ENCODE results near the gene ZSCAN5C.
"Not testable (repeated sequence)": the region's sequence is repeated elsewhere in the genome, so short reads cannot be mapped to it uniquely, and the experiment has no call there.

Gene ZSCAN5C

DNA sequence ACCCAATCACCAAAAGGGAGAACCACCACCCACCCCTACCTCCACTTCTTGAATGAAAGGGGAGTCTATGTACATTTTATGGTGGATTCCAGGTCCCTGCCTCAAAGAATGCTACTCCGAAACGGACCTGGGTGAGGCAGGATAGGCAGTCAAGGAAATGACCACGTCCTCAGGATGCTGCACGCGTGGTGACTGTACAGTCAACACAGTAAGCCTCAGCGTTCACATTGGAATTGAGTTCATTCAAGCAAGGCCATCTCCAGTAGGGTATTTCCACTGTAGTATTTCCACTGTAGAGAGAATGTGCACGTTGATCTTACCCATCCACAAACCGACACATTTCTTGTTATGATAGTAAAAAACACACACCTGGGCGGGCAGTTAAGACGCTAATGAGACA is 16.9 kb downstream of the ZSCAN5C start:
- Histone ChIP-seq H3K4me3 (ENCODE audit: insufficient read depth, low read depth, low read length) (no peak overlapping the region), H3K27me3 (ENCODE audit: control insufficient read depth, insufficient read depth, low read length, poor library complexity, severe bottlenecking) (no peaks in the 10 kb centered on the region), H3K4me1 (ENCODE audit: control insufficient read depth, insufficient read depth, low read length) (no peaks in the 10 kb centered on the region), H3K36me3 (ENCODE audit: control insufficient read depth, insufficient read depth, low read length) (no peaks in the 10 kb centered on the region), H3K9me3 (ENCODE audit: control insufficient read depth, low read length) (no peaks in the 10 kb centered on the region), H3K27ac (ENCODE audit: insufficient read depth, low read depth, low read length, poor library complexity, severe bottlenecking) (no peak overlapping the region)
- WGBS, 2 experiments: 89 to 90% methylated on average over 10 of the region's 10 CpGs

DNA sequence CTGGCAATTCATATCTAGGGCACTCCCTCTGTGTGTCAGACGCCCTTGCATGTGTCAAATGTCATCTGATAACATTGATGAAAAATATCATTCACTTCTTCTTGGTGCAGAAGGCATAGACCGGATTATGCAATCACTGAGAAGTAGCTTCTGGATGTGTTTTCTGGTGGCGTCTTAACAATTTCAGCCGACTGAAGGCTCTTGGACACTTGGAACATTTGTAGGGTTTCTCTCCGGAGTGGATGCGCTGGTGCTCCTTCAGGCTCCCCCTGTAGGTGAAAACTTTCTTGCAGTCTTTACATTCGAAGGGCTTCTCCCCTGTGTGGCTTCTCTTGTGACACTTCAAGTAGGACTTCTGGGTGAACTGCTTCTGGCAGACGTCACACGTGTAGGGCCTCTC is 19.4 kb downstream of the ZSCAN5C start:
- H3K4me3 ChIP-seq (ENCODE audit: insufficient read depth, low read depth, low read length); H3K36me3 ChIP-seq (ENCODE audit: control insufficient read depth, insufficient read depth, low read length); H3K9me3 ChIP-seq (ENCODE audit: control insufficient read depth, low read length); H3K27ac ChIP-seq (ENCODE audit: insufficient read depth, low read depth, low read length, poor library complexity, severe bottlenecking); H3K27me3 ChIP-seq (ENCODE audit: control insufficient read depth, insufficient read depth, low read length, poor library complexity, severe bottlenecking); H3K4me1 ChIP-seq (ENCODE audit: control insufficient read depth, insufficient read depth, low read length): not testable (repeated sequence)
- 69 to 70% methylated on average over 9 of the region's 9 CpGs for WGBS, 2 experiments

- Histone ChIP-seq H3K4me3 (ENCODE audit: insufficient read depth, low read depth, low read length) (no peak overlapping the region), H3K27me3 (ENCODE audit: control insufficient read depth, insufficient read depth, low read length, poor library complexity, severe bottlenecking) (no peaks in the 10 kb centered on the region), H3K27ac (ENCODE audit: insufficient read depth, low read depth, low read length, poor library complexity, severe bottlenecking) (no peak overlapping the region), H3K4me1 (ENCODE audit: control insufficient read depth, insufficient read depth, low read length) (no peaks in the 10 kb centered on the region), H3K36me3 (ENCODE audit: control insufficient read depth, insufficient read depth, low read length) (no peaks in the 10 kb centered on the region), H3K9me3 (ENCODE audit: control insufficient read depth, low read length) (no peaks in the 10 kb centered on the region)
- WGBS, 2 experiments: 93 to 94% methylated on average over 14 of the region's 14 CpGs
Observed at GRCh38 chr19:56221851-56222250, 19.8 kb downstream of the ZSCAN5C start.

GRCh38 chr19:56222901-56223300 is 20.8 kb downstream of the ZSCAN5C start:
- 85 to 86% methylated on average over 6 of the region's 6 CpGs for WGBS, 2 experiments

DNA sequence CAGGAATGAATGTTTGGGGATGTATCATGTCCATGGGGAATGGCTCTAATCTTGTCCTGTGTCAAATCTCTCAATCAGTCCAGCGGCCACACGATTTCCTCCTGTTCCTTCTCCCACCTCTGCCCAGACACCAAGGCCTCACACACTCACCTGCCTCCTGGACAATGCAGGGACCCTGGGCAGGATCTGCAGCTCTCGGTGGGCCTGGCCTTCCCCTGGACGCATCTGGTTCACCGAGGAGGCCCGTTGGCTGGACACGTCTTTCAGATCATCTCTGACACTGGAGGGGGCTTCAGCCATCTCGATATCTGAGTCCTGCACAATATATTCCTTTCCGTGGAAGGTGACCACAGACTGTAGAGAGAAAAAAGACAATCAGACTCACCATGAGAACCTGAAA is 21.4 kb downstream of the ZSCAN5C start:
- Histone ChIP-seq H3K9me3 (ENCODE audit: control insufficient read depth, low read length) (no peaks in the 10 kb centered on the region), H3K27me3 (ENCODE audit: control insufficient read depth, insufficient read depth, low read length, poor library complexity, severe bottlenecking) (no peaks in the 10 kb centered on the region), H3K36me3 (ENCODE audit: control insufficient read depth, insufficient read depth, low read length) (no peaks in the 10 kb centered on the region), H3K4me1 (ENCODE audit: control insufficient read depth, insufficient read depth, low read length) (no peaks in the 10 kb centered on the region), H3K4me3 (ENCODE audit: insufficient read depth, low read depth, low read length) (no peak overlapping the region), H3K27ac (ENCODE audit: insufficient read depth, low read depth, low read length, poor library complexity, severe bottlenecking) (no peak overlapping the region)
- 90 to 94% methylated on average over 9 of the region's 9 CpGs for WGBS, 2 experiments

More at GRCh38 chr19:56222901-56223300, 20.8 kb downstream of the ZSCAN5C start:
- Histone ChIP-seq H3K4me1 (ENCODE audit: control insufficient read depth, insufficient read depth, low read length) (no peaks in the 10 kb centered on the region), H3K4me3 (ENCODE audit: insufficient read depth, low read depth, low read length) (no peak overlapping the region), H3K36me3 (ENCODE audit: control insufficient read depth, insufficient read depth, low read length) (no peaks in the 10 kb centered on the region), H3K9me3 (ENCODE audit: control insufficient read depth, low read length) (no peaks in the 10 kb centered on the region), H3K27me3 (ENCODE audit: control insufficient read depth, insufficient read depth, low read length, poor library complexity, severe bottlenecking) (no peaks in the 10 kb centered on the region), H3K27ac (ENCODE audit: insufficient read depth, low read depth, low read length, poor library complexity, severe bottlenecking) (no peak overlapping the region)

DNA sequence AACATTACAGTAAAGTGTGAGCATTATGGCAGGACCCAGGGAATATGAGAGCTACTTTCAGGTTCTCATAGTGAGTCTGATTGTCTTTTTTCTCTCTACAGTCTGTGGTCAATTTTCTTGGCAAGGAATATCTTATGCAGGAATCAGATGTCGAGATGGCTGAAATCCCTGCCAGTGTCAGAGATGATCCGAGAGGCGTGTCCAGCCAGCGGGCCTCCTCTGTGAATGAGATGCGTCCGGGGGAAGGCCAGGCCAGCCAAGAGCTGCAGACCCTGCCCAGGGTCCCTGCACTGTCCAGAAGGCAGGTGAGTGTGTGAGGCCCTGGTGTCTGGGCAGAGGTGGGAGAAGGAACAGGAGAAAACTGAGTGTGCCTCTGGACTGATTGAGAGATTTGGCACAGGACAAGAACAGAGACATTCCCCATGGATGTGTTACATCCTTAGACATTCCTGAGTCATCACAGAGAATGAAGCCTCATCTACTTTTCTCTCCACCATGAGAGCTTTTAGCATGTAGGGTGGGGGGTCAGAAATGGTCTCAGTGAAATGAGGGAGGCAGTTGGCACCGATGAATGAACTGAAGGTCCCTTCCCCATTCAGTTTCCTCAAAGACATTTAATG is 43.2 kb downstream of the ZSCAN5C start:
- H3K36me3 ChIP-seq (ENCODE audit: control insufficient read depth, insufficient read depth, low read length): no peaks in the 10 kb centered on the region
- 94 to 96% methylated on average over 7 of the region's 7 CpGs for WGBS, 2 experiments
- no peak overlapping the region for H3K27ac ChIP-seq (ENCODE audit: insufficient read depth, low read depth, low read length, poor library complexity, severe bottlenecking)
- H3K27me3 ChIP-seq (ENCODE audit: control insufficient read depth, insufficient read depth, low read length, poor library complexity, severe bottlenecking): no peaks in the 10 kb centered on the region
- H3K9me3 ChIP-seq (ENCODE audit: control insufficient read depth, low read length): no peaks in the 10 kb centered on the region
- no peak overlapping the region for H3K4me3 ChIP-seq (ENCODE audit: insufficient read depth, low read depth, low read length)
- H3K4me1 ChIP-seq (ENCODE audit: control insufficient read depth, insufficient read depth, low read length): no peaks in the 10 kb centered on the region

GRCh38 chr19:56245764-56246163 is 43.7 kb downstream of the ZSCAN5C start:
- not testable (repeated sequence) for H3K27me3 ChIP-seq (ENCODE audit: control insufficient read depth, insufficient read depth, low read length, poor library complexity, severe bottlenecking); H3K4me1 ChIP-seq (ENCODE audit: control insufficient read depth, insufficient read depth, low read length); H3K4me3 ChIP-seq (ENCODE audit: insufficient read depth, low read depth, low read length); H3K36me3 ChIP-seq (ENCODE audit: control insufficient read depth, insufficient read depth, low read length); H3K27ac ChIP-seq (ENCODE audit: insufficient read depth, low read depth, low read length, poor library complexity, severe bottlenecking); H3K9me3 ChIP-seq (ENCODE audit: control insufficient read depth, low read length)
- 89 to 93% methylated on average over 2 to 3 of the region's 4 CpGs for WGBS, 2 experiments

DNA sequence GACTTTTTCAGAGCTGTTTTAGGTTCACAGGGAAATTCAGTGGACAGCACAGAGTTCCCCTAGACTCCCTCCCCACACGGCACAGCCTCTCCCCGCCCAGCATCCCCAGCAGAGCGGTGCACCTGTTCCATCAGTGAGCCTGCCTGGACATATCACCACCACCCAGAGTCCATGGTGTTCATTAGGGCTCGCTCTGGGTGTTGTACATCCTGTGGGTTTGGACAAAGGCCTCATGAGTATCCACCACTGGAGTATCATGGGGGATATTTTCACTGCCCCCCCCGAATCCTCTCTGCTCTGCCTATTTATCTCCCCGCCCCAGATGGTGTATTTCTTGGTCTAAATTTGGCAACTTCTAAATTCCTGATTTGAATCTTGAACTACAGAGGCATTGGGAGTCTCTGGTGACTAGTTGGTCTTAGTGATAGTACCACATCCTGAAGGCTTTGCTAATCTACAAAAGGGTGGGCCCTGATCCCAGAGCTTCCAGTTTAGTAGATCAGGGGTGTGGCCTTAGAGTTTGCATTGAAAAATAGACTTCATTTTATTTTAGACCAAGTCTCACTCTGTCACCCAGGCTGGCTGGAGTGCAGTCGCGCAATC is 46.8 kb downstream of the ZSCAN5C start:
- not testable (repeated sequence) for H3K27me3 ChIP-seq (ENCODE audit: control insufficient read depth, insufficient read depth, low read length, poor library complexity, severe bottlenecking)

GRCh38 chr19:56252699-56253422 is 50.8 kb downstream of the ZSCAN5C start:
- no peak overlapping the region for H3K27ac ChIP-seq (ENCODE audit: insufficient read depth, low read depth, low read length, poor library complexity, severe bottlenecking)
- WGBS, 2 experiments: 24 to 33% methylated on average over 10 of the region's 10 CpGs
- no peaks in the 10 kb centered on the region for H3K27me3 ChIP-seq (ENCODE audit: control insufficient read depth, insufficient read depth, low read length, poor library complexity, severe bottlenecking)
- no peaks in the 10 kb centered on the region for H3K36me3 ChIP-seq (ENCODE audit: control insufficient read depth, insufficient read depth, low read length)
- no peaks in the 10 kb centered on the region for H3K4me1 ChIP-seq (ENCODE audit: control insufficient read depth, insufficient read depth, low read length)
- no peaks in the 10 kb centered on the region for H3K9me3 ChIP-seq (ENCODE audit: control insufficient read depth, low read length)
- H3K4me3 ChIP-seq (ENCODE audit: insufficient read depth, low read depth, low read length): no peak overlapping the region

More for the DNA sequence above, 46.8 kb downstream of the ZSCAN5C start:
- not testable (repeated sequence) for H3K4me3 ChIP-seq (ENCODE audit: insufficient read depth, low read depth, low read length); H3K36me3 ChIP-seq (ENCODE audit: control insufficient read depth, insufficient read depth, low read length); H3K4me1 ChIP-seq (ENCODE audit: control insufficient read depth, insufficient read depth, low read length); H3K27ac ChIP-seq (ENCODE audit: insufficient read depth, low read depth, low read length, poor library complexity, severe bottlenecking); H3K9me3 ChIP-seq (ENCODE audit: control insufficient read depth, low read length)
- WGBS, 2 experiments: 91 to 93% methylated on average over 8 of the region's 8 CpGs

- Histone ChIP-seq H3K27me3 (ENCODE audit: control insufficient read depth, insufficient read depth, low read length, poor library complexity, severe bottlenecking) (no peaks in the 10 kb centered on the region), H3K4me1 (ENCODE audit: control insufficient read depth, insufficient read depth, low read length) (no peaks in the 10 kb centered on the region), H3K9me3 (ENCODE audit: control insufficient read depth, low read length) (no peaks in the 10 kb centered on the region), H3K27ac (ENCODE audit: insufficient read depth, low read depth, low read length, poor library complexity, severe bottlenecking) (no peak overlapping the region), H3K4me3 (ENCODE audit: insufficient read depth, low read depth, low read length) (no peak overlapping the region), H3K36me3 (ENCODE audit: control insufficient read depth, insufficient read depth, low read length) (no peaks in the 10 kb centered on the region)
- 95 to 97% methylated on average over 4 to 5 of the region's 5 CpGs for WGBS, 2 experiments
Observed at GRCh38 chr19:56253737-56254136, 51.7 kb downstream of the ZSCAN5C start.

Measured in ectodermal cell (in vitro differentiated cells).